Neural progenitor cell (in vitro differentiated cells): Measurements from ENCODE around the gene SIX5. TPM values are rescaled to one million over a fixed set of nuclear protein-coding genes. Genes with fewer than 3 reads are reported as not detected.
A peak's percentile ranks its signal among the peaks of the same experiment; 100 is the strongest.

ENCODE experiments used
- DNase-seq: peaks from one replicate; pipeline ENCODE4 v3.0.0-alpha.2; 2016; ENCODE audit warnings: low spot score
- H2AFZ ChIP-seq: fragments of 200-600 bp; sonication (generic); replicated peaks from 2 replicates; pipeline ENCODE4 v1.6.1; 2016; ENCODE audit warnings: antibody characterized with exemption
- H3F3A ChIP-seq: fragments of 200-600 bp; sonication (generic); 2 replicates; pipeline ENCODE4 v1.6.1; 2016; ENCODE audit warnings: antibody characterized with exemption, low read depth
- H3K27ac ChIP-seq: fragments of 200-600 bp; sonication (generic); 2 replicates; pipeline ENCODE4 v1.5.1; 2016; ENCODE audit warnings: mild to moderate bottlenecking
- H3K27me3 ChIP-seq: fragments of 200-600 bp; sonication (generic); 2 replicates; pipeline ENCODE4 v1.6.1; 2016; ENCODE audit warnings: mild to moderate bottlenecking, moderate library complexity
- H3K36me3 ChIP-seq: fragments of 200-600 bp; sonication (generic); 2 replicates; pipeline ENCODE4 v1.5.1; 2016
- H3K4me1 ChIP-seq: fragments of 200-600 bp; sonication (generic); 2 replicates; pipeline ENCODE4 v1.6.1; 2016; ENCODE audit warnings: mixed run types
- H3K4me2 ChIP-seq: fragments of 200-600 bp; sonication (generic); 2 replicates; pipeline ENCODE4 v1.6.1; 2016
- H3K4me3 ChIP-seq: fragments of 200-600 bp; sonication (generic); 2 replicates; pipeline ENCODE4 v1.5.1; 2016
- H3K79me2 ChIP-seq: fragments of 200-600 bp; sonication (generic); 2 replicates; pipeline ENCODE4 v1.6.1; 2016; ENCODE audit warnings: low read depth
- H3K9ac ChIP-seq: fragments of 200-600 bp; sonication (generic); 2 replicates; pipeline ENCODE4 v1.6.1; 2016
- H3K9me3 ChIP-seq: fragments of 200-600 bp; sonication (generic); 2 replicates; pipeline ENCODE4 v1.5.1; 2016; ENCODE audit warnings: low read depth
- H4K20me1 ChIP-seq: fragments of 200-600 bp; sonication (generic); 2 replicates; pipeline ENCODE4 v1.6.1; 2016; ENCODE audit warnings: low read depth
- H3K27ac Mint-ChIP-seq: 3 replicates; pipeline ENCODE4 v1.8.0; 2021; ENCODE audit warnings: mixed read lengths
- H3K27me3 Mint-ChIP-seq: 2 replicates; pipeline ENCODE4 v1.8.0; 2022; ENCODE audit warnings: low read depth, mild to moderate bottlenecking, inconsistent platforms, moderate library complexity, mixed read lengths; ENCODE audit not compliant: insufficient read depth
- H3K36me3 Mint-ChIP-seq: 3 replicates; pipeline ENCODE4 v1.8.0; 2021; ENCODE audit warnings: mixed read lengths
- H3K4me1 Mint-ChIP-seq: 3 replicates; pipeline ENCODE4 v1.8.0; 2021; ENCODE audit warnings: mixed read lengths
- H3K4me3 Mint-ChIP-seq: 3 replicates; pipeline ENCODE4 v1.8.0; 2021; ENCODE audit warnings: mild to moderate bottlenecking, moderate library complexity, mixed read lengths
- H3K9me3 Mint-ChIP-seq: 3 replicates; pipeline ENCODE4 v1.8.0; 2020; ENCODE audit warnings: mixed read lengths
- CTCF ChIP-seq: fragments of 200-600 bp; sonication (generic); IDR thresholded peaks from 2 replicates; pipeline ENCODE4 v1.5.1; 2017; ENCODE audit warnings: antibody characterized with exemption, mild to moderate bottlenecking
- EZH2 ChIP-seq: fragments of 200-600 bp; sonication (generic); IDR thresholded peaks from 2 replicates; pipeline ENCODE4 v1.6.1; 2017; ENCODE audit warnings: antibody characterized with exemption, mild to moderate bottlenecking, moderate library complexity
- EZH2phosphoT487 ChIP-seq: fragments of 200-600 bp; sonication (generic); IDR thresholded peaks from 2 replicates; pipeline ENCODE4 v1.6.1; 2017; ENCODE audit warnings: antibody characterized with exemption
- total RNA-seq: library from RNA; depleted of rRNA; stranded (reverse); fragments of >200 nt; gene quantifications from 2 replicates; pipeline ENCODE4 v1.2.3, GENCODE V29; 2015; ENCODE audit warnings: low replicate concordance

The SIX5 gene
- total RNA-seq, 1 donor from 2014 or later = 8.1 TPM

GRCh38 chr19:45789035-45789786 lies 20.2 kb upstream of the SIX5 start:
- Histone ChIP-seq H3K4me3 (no peak overlapping the region), H3F3A (peaks cover 4% of the 10 kb centered on the region), H3K4me1 (peaks cover 9% of the 10 kb centered on the region), H3K79me2 (peaks cover 28% of the 10 kb centered on the region), H3K27me3 (no peaks in the 10 kb centered on the region), H3K9ac (no peak overlapping the region), H3K4me2 (no peak overlapping the region), H2AFZ (no peak overlapping the region), H3K9me3 (no peaks in the 10 kb centered on the region), H3K27ac (no peak overlapping the region), H3K36me3 (no peaks in the 10 kb centered on the region), H4K20me1 (peaks cover 35% of the 10 kb centered on the region)
- H3K4me3 Mint-ChIP-seq = no peak overlapping the region
- H3K36me3 Mint-ChIP-seq = peaks cover 26% of the 10 kb centered on the region
- TF ChIP-seq EZH2 (no peak), EZH2phosphoT487 (no peak), CTCF (no peak)
- H3K4me1 Mint-ChIP-seq = peaks cover 27% of the 10 kb centered on the region
- H3K27ac Mint-ChIP-seq = no peak overlapping the region
- no peaks in the 10 kb centered on the region for H3K9me3 Mint-ChIP-seq
- H3K27me3 Mint-ChIP-seq = peaks cover 10% of the 10 kb centered on the region
- DNase-seq = no peak

GRCh38 chr19:45786533-45786894 lies 17.5 kb upstream of the SIX5 start:
- H3K9me3 ChIP-seq = no peaks in the 10 kb centered on the region
- no peak for TF ChIP-seq EZH2phosphoT487
- no peak for TF ChIP-seq EZH2
- no peak for TF ChIP-seq CTCF
- H3K9ac ChIP-seq = no peak overlapping the region
- H3K4me3 ChIP-seq = no peak overlapping the region
- H3F3A ChIP-seq = peaks cover 4% of the 10 kb centered on the region
- H3K36me3 ChIP-seq = no peaks in the 10 kb centered on the region
- H3K4me2 ChIP-seq = no peak overlapping the region
- H3K27ac Mint-ChIP-seq = no peak overlapping the region
- H4K20me1 ChIP-seq = peaks cover 57% of the 10 kb centered on the region
- H3K4me1 ChIP-seq = peaks cover 20% of the 10 kb centered on the region
- no peaks in the 10 kb centered on the region for H3K9me3 Mint-ChIP-seq
- peaks cover 20% of the 10 kb centered on the region for H3K79me2 ChIP-seq
- H2AFZ ChIP-seq = no peak overlapping the region
- no peaks in the 10 kb centered on the region for H3K27me3 ChIP-seq
- no peak overlapping the region for H3K27ac ChIP-seq
- peaks cover 6% of the 10 kb centered on the region for H3K27me3 Mint-ChIP-seq
- H3K4me1 Mint-ChIP-seq = peaks cover 22% of the 10 kb centered on the region
- H3K4me3 Mint-ChIP-seq = no peak overlapping the region
- peaks cover 21% of the 10 kb centered on the region for H3K36me3 Mint-ChIP-seq
- DNase-seq = peak; percentile 0

GRCh38 chr19:45785781-45786532 lies 16.9 kb upstream of the SIX5 start:
- Mint-ChIP-seq H3K27ac (no peak overlapping the region), H3K4me1 (peaks cover 19% of the 10 kb centered on the region), H3K4me3 (no peak overlapping the region), H3K27me3 (peaks cover 6% of the 10 kb centered on the region), H3K9me3 (no peaks in the 10 kb centered on the region), H3K36me3 (peaks cover 19% of the 10 kb centered on the region)
- Histone ChIP-seq H3K36me3 (no peaks in the 10 kb centered on the region), H3K4me1 (peaks cover 17% of the 10 kb centered on the region), H2AFZ (no peak overlapping the region), H3K4me2 (no peak overlapping the region), H3K27me3 (no peaks in the 10 kb centered on the region), H4K20me1 (peaks cover 58% of the 10 kb centered on the region), H3K79me2 (peaks cover 15% of the 10 kb centered on the region), H3K4me3 (no peak overlapping the region), H3K9ac (no peak overlapping the region), H3F3A (peaks cover 8% of the 10 kb centered on the region), H3K9me3 (no peaks in the 10 kb centered on the region), H3K27ac (no peak overlapping the region)
- TF ChIP-seq EZH2 (no peak), CTCF (no peak), EZH2phosphoT487 (no peak)
- no peak for DNase-seq
